SK-N-SH (cell line): ENCODE results near the gene PDXP. TPM values are rescaled to one million over a fixed set of nuclear protein-coding genes. Genes with fewer than 3 reads are reported as not detected.

Experiments used
- CTCF ChIA-PET: fragments of 300-600, 350-600 bp; formaldehyde crosslinking; extraction: SDS; loops from one replicate; lab custom pipeline; 2021; lab: Yijun Ruan, JAX
- POLR2A ChIA-PET: fragments of 350-600 bp; sonication (Branson Sonifier 250); formaldehyde crosslinking; extraction: SDS; loops from one replicate; lab custom pipeline; 2020; ENCODE audit warnings: antibody characterized with exemption, inconsistent platforms; lab: Yijun Ruan, JAX
- DNase-seq: peaks from one replicate; pipeline ENCODE4 v3.0.0; 2012
- H2AFZ ChIP-seq: fragments of 200-600 bp; sonication (generic); 2 replicates; pipeline ENCODE4 v1.8.1; 2016; ENCODE audit warnings: antibody characterized with exemption, mild to moderate bottlenecking, low read depth
- H3F3A ChIP-seq: fragments of 200-600 bp; sonication (generic); replicated peaks from 2 replicates; pipeline ENCODE3; 2016; ENCODE audit warnings: antibody characterized with exemption, mild to moderate bottlenecking; ENCODE audit not compliant: insufficient read depth
- H3K27ac ChIP-seq, 2 experiments: fragments of 200-500 bp in 1 of 2; fragments of 200-600 bp in 1 of 2; sonication (Bioruptor generic) in 1 of 2; sonication (generic), shearing (Covaris generic) in 1 of 2; 2 replicates each; pipeline versions ENCODE4 v1.5.1 to v1.6.1; 2014 to 2016; ENCODE audit warnings: low read depth in 2 of 2, inconsistent platforms in 1 of 2, low read length in 1 of 2, mild to moderate bottlenecking in 1 of 2, mixed read lengths in 1 of 2
- H3K27me3 ChIP-seq: fragments of 200-600 bp; sonication (generic), shearing (Covaris generic); 2 replicates; pipeline ENCODE4 v1.6.1; 2016; ENCODE audit warnings: mixed run types; ENCODE audit not compliant: insufficient read depth
- H3K36me3 ChIP-seq, 2 experiments: fragments of 200-500 bp in 1 of 2; fragments of 200-600 bp in 1 of 2; sonication (Bioruptor generic) in 1 of 2; sonication (generic) in 1 of 2; replicated peaks in 1 of 2; 2 replicates each; pipeline versions ENCODE3 to v1.5.1; 2014 to 2016; ENCODE audit warnings: low read length in 1 of 2, mild to moderate bottlenecking in 1 of 2; ENCODE audit not compliant: insufficient read depth in 2 of 2, control insufficient read depth in 1 of 2
- H3K4me1 ChIP-seq, 2 experiments: fragments of 200-500 bp in 1 of 2; fragments of 200-600 bp in 1 of 2; sonication (Bioruptor generic) in 1 of 2; sonication (generic), shearing (Covaris generic) in 1 of 2; 2 replicates each; pipeline versions ENCODE4 v1.5.1 to v1.6.1; 2014 to 2016; ENCODE audit warnings: low read depth in 1 of 2, low read length in 1 of 2, mixed run types in 1 of 2; ENCODE audit not compliant: insufficient read depth in 2 of 2, control insufficient read depth in 1 of 2
- H3K4me2 ChIP-seq: fragments of 200-600 bp; sonication (generic), shearing (Covaris generic); 2 replicates; pipeline ENCODE4 v1.6.1; 2017; ENCODE audit warnings: mixed run types
- H3K4me3 ChIP-seq, 2 experiments: fragments of 200-500 bp in 1 of 2; fragments of 200-600 bp in 1 of 2; sonication (Bioruptor generic) in 1 of 2; sonication (generic), shearing (Covaris generic) in 1 of 2; 2 replicates each; pipeline versions ENCODE4 v1.5.1 to v1.8.1; 2014 to 2016; ENCODE audit warnings: low read depth in 2 of 2, inconsistent platforms in 1 of 2, low read length in 1 of 2, mild to moderate bottlenecking in 1 of 2, mixed read lengths in 1 of 2, moderate library complexity in 1 of 2
- H3K79me2 ChIP-seq: fragments of 200-600 bp; sonication (generic); 2 replicates; pipeline ENCODE4 v1.8.1; 2017; ENCODE audit warnings: mild to moderate bottlenecking; ENCODE audit not compliant: insufficient read depth
- H3K9ac ChIP-seq: fragments of 200-600 bp; sonication (generic); 2 replicates; pipeline ENCODE4 v1.6.1; 2017; ENCODE audit warnings: mixed run types
- H3K9me2 ChIP-seq: fragments of 200-600 bp; sonication (generic); 2 replicates; pipeline ENCODE4 v1.6.1; 2017; ENCODE audit warnings: mixed run types
- H3K9me3 ChIP-seq: fragments of 200-600 bp; sonication (generic); 2 replicates; pipeline ENCODE4 v1.6.1; 2017; ENCODE audit warnings: mixed run types, mild to moderate bottlenecking, moderate library complexity
- H4K20me1 ChIP-seq: fragments of 200-600 bp; sonication (generic); 2 replicates; pipeline ENCODE4 v1.6.1; 2017; ENCODE audit warnings: mild to moderate bottlenecking, mixed run types; ENCODE audit not compliant: insufficient read depth
- ELF1 ChIP-seq: IDR thresholded peaks from 2 replicates; pipeline ENCODE4 v1.4.0; 2012
- FOSL2 ChIP-seq: IDR thresholded peaks from 2 replicates; pipeline ENCODE4 v1.4.0; 2012; ENCODE audit warnings: low read depth, mild to moderate bottlenecking, moderate library complexity, borderline replicate concordance
- FOXJ3 ChIP-seq: sonication (generic); formaldehyde crosslinking; IDR thresholded peaks from 2 replicates; pipeline ENCODE4 v1.5.1; 2020; ENCODE audit warnings: mild to moderate bottlenecking, missing genetic modification reagents
- FOXM1 ChIP-seq: IDR thresholded peaks from 2 replicates; pipeline ENCODE4 v1.4.0; 2012; ENCODE audit warnings: low read depth, mild to moderate bottlenecking
- GATA2 ChIP-seq: sonication (generic); formaldehyde crosslinking; IDR thresholded peaks from 2 replicates; pipeline ENCODE4 v1.5.0; 2020; ENCODE audit warnings: mild to moderate bottlenecking, missing genetic modification reagents
- NRF1 ChIP-seq: IDR thresholded peaks from 2 replicates; pipeline ENCODE4 v1.6.1; 2012; ENCODE audit warnings: low read depth, mild to moderate bottlenecking, low read length
- POLR2AphosphoS5 ChIP-seq: IDR thresholded peaks from 2 replicates; pipeline ENCODE4 v1.6.1; 2012; ENCODE audit warnings: low read depth, low read length
- RFX5 ChIP-seq: IDR thresholded peaks from 2 replicates; pipeline ENCODE4 v1.6.1; 2012; ENCODE audit warnings: mild to moderate bottlenecking, improper control_type of control experiment, low read length
- RXRA ChIP-seq: IDR thresholded peaks from 2 replicates; pipeline ENCODE4 v1.4.0; 2012; ENCODE audit warnings: low read depth, mild to moderate bottlenecking, borderline replicate concordance
- SIN3A ChIP-seq: IDR thresholded peaks from 2 replicates; pipeline ENCODE4 v1.6.1; 2012; ENCODE audit warnings: low read depth, mild to moderate bottlenecking, low read length, moderate library complexity, borderline replicate concordance
- TEAD4 ChIP-seq: IDR thresholded peaks from 2 replicates; pipeline ENCODE4 v1.4.0; 2012; ENCODE audit warnings: mild to moderate bottlenecking, borderline replicate concordance; ENCODE audit not compliant: insufficient read depth
- USF1 ChIP-seq: IDR thresholded peaks from 2 replicates; pipeline ENCODE4 v1.4.0; 2012; ENCODE audit warnings: low read depth, borderline replicate concordance
- WGBS: methylation state at CpG from one replicate; pipeline ENCODE4 v1.1.6; 2017; ENCODE audit warnings: low lambda C conversion rate; 5-methylcytosine and 5-hydroxymethylcytosine counted together
- polyA plus RNA-seq, 3 experiments: library from polyadenylated mRNA; depleted of rRNA; stranded (reverse); fragments of >200 nt; gene quantifications; 2 replicates each; pipeline ENCODE4 v1.2.3, GENCODE V29; 2012

PDXP gene
- polyA plus RNA-seq, 1 of the 3 experiments (the other 2 are of a cell fraction) = 22.5 TPM

GRCh38 chr22:37639070-37639760 is 19.3 kb upstream of the PDXP start, which contains the start of gene SH3BP1:
SH3BP1 (plus strand) TSS chr22:37639669; CDS start chr22:37639788, 119 bp downstream.
- POLR2A ChIA-PET = interaction anchor here (0.5 to 1.0 kb wide), 2 partner anchors 13 to 36 kb away, joined by 3 to 4 read pairs; partner anchors contain the start of gene LGALS1
- Histone ChIP-seq H3K4me2 (peak within 1 kb of the TSS; percentile 98), H4K20me1 (0 out of 2 replicates have a peak, but pooled peaks cover 4% of the 10 kb centered on the region), H3K9ac (peak within 1 kb of the TSS; percentile 73), H3K36me3 (peaks cover 0 to 3% of the 10 kb centered on the region in 2 experiments), H3K9me2 (no peaks in the 10 kb centered on the region), H3F3A (peaks cover 9% of the 10 kb centered on the region), H3K4me1 (peaks cover 15 to 54% of the 10 kb centered on the region in 2 experiments)
- WGBS = 31% methylated on average over 27 of the region's 57 CpGs
- TF ChIP-seq USF1 (no peak), SIN3A (peak; percentile 15; the same call in 1 of the 2 replicates)
- TF ChIP-seq, all 33 proteins: peak for 1
- peak; percentile 89 for DNase-seq
- Histone ChIP-seq H3K4me3 (peak within 1 kb of the TSS; percentile 66 to 77), H3K9me3 (no peaks in the 10 kb centered on the region), H3K27ac (peak within 1 kb of the TSS in 1 of 2 experiments; percentile 68; a peak in 2 of 4 replicates), H2AFZ (peak within 1 kb of the TSS; percentile 82; the same call in 1 of the 2 replicates), H3K79me2 (peaks cover 7% of the 10 kb centered on the region; the same call in 1 of the 2 replicates), H3K27me3 (no peaks in the 10 kb centered on the region)
- CTCF ChIA-PET = interaction anchor here (1.0 to 34.3 kb wide), 4 partner anchors 12 to 30 kb away, joined by 3 to 898 read pairs (median 10); partner anchors contain the start of genes LGALS1, NOL12 and PDXP

GRCh38 chr22:37639771-37640590 is 18.5 kb upstream of the PDXP start:
- H3K36me3 ChIP-seq = peaks cover 4 to 6% of the 10 kb centered on the region in 2 experiments
- peak; percentile 77 for DNase-seq
- peaks cover 7 to 46% of the 10 kb centered on the region in 2 experiments; a peak in 3 of 4 replicates for H3K4me1 ChIP-seq
- 4% methylated on average over 11 of the region's 27 CpGs for WGBS
- ChIA-PET POLR2A (interaction anchor here (0.5 kb wide), 1 partner anchor 12 kb away, joined by 4 read pairs; no protein-coding TSS in a partner anchor), CTCF (interaction anchor here (1.0 to 34.3 kb wide), 5 partner anchors 13 to 177 kb away, joined by 3 to 898 read pairs (median 3); partner anchors contain the start of genes LGALS1, NOL12 and PDXP)
- peak overlapping the region; percentile 66 to 77 for H3K4me3 ChIP-seq
- H3K9me3 ChIP-seq = no peaks in the 10 kb centered on the region
- peak overlapping the region; percentile 73 for H3K9ac ChIP-seq
- TF ChIP-seq GATA2 (no peak), TEAD4 (no peak), FOXJ3 (CRISPR knock-in tag) (no peak), RFX5 (no peak), ELF1 (no peak), FOSL2 (no peak), RXRA (no peak), POLR2AphosphoS5 (no peak), NRF1 (no peak), FOXM1 (no peak)
- H3K9me2 ChIP-seq = no peaks in the 10 kb centered on the region
- H3K4me2 ChIP-seq = peak overlapping the region; percentile 98
- 0 out of 2 replicates have a peak, but pooled peaks cover 4% of the 10 kb centered on the region for H4K20me1 ChIP-seq
- H3K27ac ChIP-seq = peak overlapping the region in 1 of 2 experiments; percentile 68; a peak in 2 of 4 replicates
- H3K79me2 ChIP-seq = peaks cover 7% of the 10 kb centered on the region; the same call in 1 of the 2 replicates
- no peaks in the 10 kb centered on the region for H3K27me3 ChIP-seq
- peak overlapping the region; percentile 82; the same call in 1 of the 2 replicates for H2AFZ ChIP-seq
- H3F3A ChIP-seq = peaks cover 4% of the 10 kb centered on the region
